Common myeloid progenitor, CD34-positive (primary cell): ENCODE results near the gene E2F6.

Experiments
- CTCF ChIA-PET: fragments of 350-600 bp; sonication (Branson Sonifier 250); formaldehyde crosslinking; loops from one replicate; lab custom pipeline; 2021; ENCODE audit warnings: antibody characterized with exemption; lab: Charles Lee
- POLR2A ChIA-PET: fragments of 350-600 bp; sonication (Branson Sonifier 250); formaldehyde crosslinking; loops from one replicate; lab custom pipeline; 2021; ENCODE audit warnings: antibody characterized with exemption; lab: Charles Lee
- DNase-seq, 3 donors: peaks; one replicate each; pipeline versions ENCODE4 v3.0.0 to v3.0.0-alpha.2; 2013
- H3K27ac ChIP-seq, 2 experiments: 1 replicate in 1 of 2; 2 replicates in 1 of 2; pipeline ENCODE4 v1.7.0; 2013; ENCODE audit warnings: inconsistent platforms in 2 of 2, low read length in 2 of 2, mild to moderate bottlenecking in 2 of 2, low read depth in 1 of 2, moderate library complexity in 1 of 2; ENCODE audit not compliant: severe bottlenecking in 2 of 2, insufficient read depth in 1 of 2, poor library complexity in 1 of 2
- H3K27me3 ChIP-seq, 5 experiments: replicated peaks in 2 of 5; 1 replicate in 3 of 5; 2 replicates in 2 of 5; pipeline versions ENCODE4 v1.6.1 to v1.7.0; 2013; ENCODE audit warnings: low read length in 4 of 5, mild to moderate bottlenecking in 2 of 5, moderate library complexity in 2 of 5, inconsistent platforms in 1 of 5; ENCODE audit not compliant: insufficient read depth in 5 of 5, control insufficient read depth in 4 of 5
- H3K36me3 ChIP-seq, 4 experiments: 1 replicate in 2 of 4; 2 replicates in 2 of 4; pipeline versions ENCODE4 v1.6.1 to v1.7.0; 2013; ENCODE audit warnings: low read length in 3 of 4, control low read depth in 1 of 4, mild to moderate bottlenecking in 1 of 4; ENCODE audit not compliant: control insufficient read depth in 4 of 4, insufficient read depth in 4 of 4
- H3K4me1 ChIP-seq, 4 experiments: 1 replicate in 3 of 4; 2 replicates in 1 of 4; pipeline versions ENCODE4 v1.6.1 to v1.7.1; 2013; ENCODE audit warnings: low read length in 3 of 4, mild to moderate bottlenecking in 3 of 4, control low read depth in 1 of 4, inconsistent platforms in 1 of 4, moderate library complexity in 1 of 4; ENCODE audit not compliant: control insufficient read depth in 4 of 4, insufficient read depth in 4 of 4; ENCODE audit errors: control extremely low read depth in 1 of 4
- H3K4me3 ChIP-seq, 7 experiments: 1 replicate in 4 of 7; 2 replicates in 3 of 7; pipeline versions ENCODE4 v1.5.1 to v1.7.0; 2013; ENCODE audit warnings: mild to moderate bottlenecking in 7 of 7, low read length in 6 of 7, moderate library complexity in 6 of 7, inconsistent platforms in 2 of 7, low read depth in 2 of 7, control low read depth in 1 of 7; ENCODE audit not compliant: insufficient read depth in 4 of 7, control insufficient read depth in 1 of 7; ENCODE audit errors: extremely low read depth in 1 of 7
- H3K9me3 ChIP-seq, 5 experiments: 1 replicate in 4 of 5; 2 replicates in 1 of 5; pipeline versions ENCODE4 v1.6.1 to v1.7.1; 2013; ENCODE audit warnings: low read length in 4 of 5, mild to moderate bottlenecking in 2 of 5, inconsistent platforms in 1 of 5, low read depth in 1 of 5, moderate library complexity in 1 of 5; ENCODE audit not compliant: control insufficient read depth in 4 of 5, insufficient read depth in 2 of 5; ENCODE audit errors: control extremely low read depth in 1 of 5
- WGBS: methylation state at CpG from one replicate; pipeline ENCODE4 v1.1.5; 2013; ENCODE audit not compliant: insufficient coverage; 5-methylcytosine and 5-hydroxymethylcytosine counted together

E2F6 gene

DNA sequence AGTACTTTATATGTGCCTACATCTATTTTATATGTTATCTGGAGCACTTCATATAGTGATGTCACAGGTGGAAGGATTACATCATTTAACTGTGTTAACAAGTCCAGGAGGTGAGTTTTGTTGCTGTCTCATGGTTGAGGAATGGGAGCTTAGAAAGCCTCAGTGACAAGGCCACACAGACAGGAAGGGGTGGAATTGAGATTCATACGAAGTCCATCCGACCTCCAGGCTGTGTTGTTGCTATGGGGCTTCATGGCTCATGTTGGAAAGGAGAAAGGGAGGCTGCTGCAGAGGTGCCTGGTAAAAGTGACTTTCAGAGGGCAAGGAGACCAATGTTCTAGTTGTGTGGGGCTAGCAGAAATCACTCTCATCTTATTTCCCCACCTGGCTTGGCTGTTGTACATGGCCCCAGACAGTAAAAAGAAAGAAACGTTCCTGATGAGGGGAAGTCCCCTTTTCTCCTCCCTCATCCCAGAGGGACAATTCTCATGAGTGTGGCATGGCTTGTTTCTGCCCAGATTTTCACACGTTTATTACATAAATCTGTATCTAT, 36.9 kb upstream of the E2F6 start:
- ChIA-PET CTCF (no interaction called here), POLR2A (no interaction called here)
- Histone ChIP-seq H3K4me3 (no peak overlapping the region), H3K36me3 (no peaks in the 10 kb centered on the region), H3K27me3 (peaks cover 0 to 5% (median 2%) of the 10 kb centered on the region in 5 experiments), H3K9me3 (peaks cover 0 to 15% (median 2%) of the 10 kb centered on the region in 5 experiments), H3K27ac (no peak overlapping the region), H3K4me1 (no peaks in the 10 kb centered on the region)
- WGBS, result 89% methylated on average over 2 of the region's 4 CpGs
- no peak for DNase-seq

DNA sequence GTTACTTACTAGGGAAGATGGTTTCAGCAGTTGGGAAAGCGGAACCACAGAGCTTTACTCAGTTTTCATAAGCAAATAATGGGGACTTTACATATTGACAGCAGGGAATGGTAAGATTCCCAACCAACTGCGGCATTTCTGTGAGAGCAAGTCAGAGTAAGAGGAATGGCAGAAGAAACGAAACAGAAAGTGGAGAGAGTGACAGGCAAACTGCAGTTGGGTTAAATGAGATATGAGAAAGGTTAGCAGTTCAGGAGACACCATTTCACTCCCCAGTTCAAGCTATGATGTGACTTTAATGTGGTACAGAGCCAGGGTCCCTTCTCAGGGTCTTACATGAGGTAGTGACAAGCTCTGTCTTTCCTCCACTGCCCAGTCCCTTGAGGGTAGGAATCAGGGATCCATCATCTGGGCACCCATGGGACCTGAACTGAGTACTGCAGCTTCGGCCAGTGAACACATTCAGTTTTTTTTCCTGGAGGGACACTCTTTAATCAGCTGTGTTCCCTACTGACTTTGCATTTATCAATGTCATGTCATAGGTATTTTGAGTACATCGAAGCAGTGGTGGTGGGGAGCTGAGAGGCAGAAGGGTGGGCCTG, 34.8 kb upstream of the E2F6 start:
- no peak for DNase-seq
- no peak overlapping the region for H3K4me3 ChIP-seq
- no peaks in the 10 kb centered on the region for H3K36me3 ChIP-seq
- H3K27ac ChIP-seq, result no peak overlapping the region
- WGBS, result 85% methylated on average over 5 of the region's 5 CpGs
- peaks cover 1 to 10% (median 4%) of the 10 kb centered on the region in 5 experiments for H3K27me3 ChIP-seq
- H3K9me3 ChIP-seq, result peaks cover 0 to 15% (median 2%) of the 10 kb centered on the region in 5 experiments
- ChIA-PET POLR2A (no interaction called here), CTCF (interaction anchor here (0.9 to 1.5 kb wide), 3 partner anchors 16 to 82 kb away, joined by 3 read pairs; no protein-coding TSS in a partner anchor)
- H3K4me1 ChIP-seq, result no peaks in the 10 kb centered on the region

DNA sequence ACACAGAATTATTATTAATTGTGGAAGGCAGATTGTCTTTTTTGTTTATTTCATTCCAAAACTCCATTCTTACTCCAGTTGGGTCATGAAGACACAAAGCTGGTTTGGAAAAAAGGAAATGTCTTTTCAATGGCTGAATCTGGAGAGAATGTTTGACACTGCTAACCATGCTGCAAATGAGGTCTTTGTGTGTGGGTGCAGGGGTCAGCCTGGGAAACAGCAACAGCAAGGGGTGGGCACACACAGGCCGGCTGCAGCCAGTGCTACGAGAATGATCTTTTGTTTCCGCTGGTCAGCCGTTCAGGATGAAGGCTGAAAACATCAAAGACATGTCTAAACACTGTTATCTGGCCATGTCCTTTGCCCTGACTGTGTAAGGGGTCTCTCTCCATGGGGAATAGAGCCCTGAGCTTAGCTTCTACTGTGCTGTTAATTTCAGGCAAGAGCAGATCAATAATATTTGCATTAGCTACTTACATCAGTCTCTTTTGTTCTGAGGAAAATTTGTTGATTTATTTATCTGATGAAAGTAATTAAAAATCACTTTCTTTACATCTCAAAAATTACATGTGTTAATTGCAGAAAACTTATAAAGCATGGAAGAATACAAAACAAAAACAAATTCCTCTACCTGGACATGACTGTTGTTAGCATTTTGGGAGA, 33.3 kb upstream of the E2F6 start:
- H3K4me1 ChIP-seq, result no peaks in the 10 kb centered on the region
- H3K27ac ChIP-seq, result no peak overlapping the region
- ChIA-PET CTCF (no interaction called here), POLR2A (no interaction called here)
- H3K27me3 ChIP-seq, result peaks cover 3 to 18% (median 7%) of the 10 kb centered on the region in 5 experiments
- no peak for DNase-seq
- peaks cover 0 to 11% (median 2%) of the 10 kb centered on the region in 5 experiments for H3K9me3 ChIP-seq
- no peak overlapping the region for H3K4me3 ChIP-seq
- 93% methylated on average over 3 of the region's 4 CpGs for WGBS
- H3K36me3 ChIP-seq, result no peaks in the 10 kb centered on the region

DNA sequence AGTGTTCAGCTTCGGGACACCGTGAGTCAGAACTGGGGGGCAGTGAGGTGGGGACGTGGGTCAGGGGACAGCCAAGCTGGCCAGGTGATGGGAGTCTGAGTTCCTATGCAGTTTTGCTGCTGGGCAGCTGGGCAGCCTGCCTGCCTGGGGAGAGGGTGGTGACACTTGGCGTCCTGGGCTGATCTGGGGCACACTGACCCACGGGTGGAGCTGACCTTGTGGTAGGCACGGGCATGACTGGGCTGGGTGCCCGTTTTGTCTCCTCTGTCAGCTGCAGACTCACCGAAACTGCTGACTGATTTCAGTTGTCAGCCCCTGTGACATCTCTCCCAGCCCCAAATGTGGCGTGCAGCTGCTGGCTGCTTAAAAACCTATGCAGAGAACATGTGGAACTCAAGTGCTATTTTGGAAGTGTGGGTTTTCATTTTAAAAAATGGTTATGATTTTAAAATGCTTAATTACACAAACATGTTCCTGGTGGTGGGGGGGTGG, 32.6 kb upstream of the E2F6 start:
- no peak overlapping the region for H3K4me3 ChIP-seq
- H3K36me3 ChIP-seq, result no peaks in the 10 kb centered on the region
- ChIA-PET POLR2A (no interaction called here), CTCF (no interaction called here)
- no peak overlapping the region for H3K27ac ChIP-seq
- H3K9me3 ChIP-seq, result peaks cover 0 to 7% (median 2%) of the 10 kb centered on the region in 5 experiments
- H3K27me3 ChIP-seq, result peaks cover 3 to 21% (median 9%) of the 10 kb centered on the region in 5 experiments
- no peaks in the 10 kb centered on the region for H3K4me1 ChIP-seq
- 95% methylated on average over 7 of the region's 9 CpGs for WGBS
- no peak for DNase-seq

DNA sequence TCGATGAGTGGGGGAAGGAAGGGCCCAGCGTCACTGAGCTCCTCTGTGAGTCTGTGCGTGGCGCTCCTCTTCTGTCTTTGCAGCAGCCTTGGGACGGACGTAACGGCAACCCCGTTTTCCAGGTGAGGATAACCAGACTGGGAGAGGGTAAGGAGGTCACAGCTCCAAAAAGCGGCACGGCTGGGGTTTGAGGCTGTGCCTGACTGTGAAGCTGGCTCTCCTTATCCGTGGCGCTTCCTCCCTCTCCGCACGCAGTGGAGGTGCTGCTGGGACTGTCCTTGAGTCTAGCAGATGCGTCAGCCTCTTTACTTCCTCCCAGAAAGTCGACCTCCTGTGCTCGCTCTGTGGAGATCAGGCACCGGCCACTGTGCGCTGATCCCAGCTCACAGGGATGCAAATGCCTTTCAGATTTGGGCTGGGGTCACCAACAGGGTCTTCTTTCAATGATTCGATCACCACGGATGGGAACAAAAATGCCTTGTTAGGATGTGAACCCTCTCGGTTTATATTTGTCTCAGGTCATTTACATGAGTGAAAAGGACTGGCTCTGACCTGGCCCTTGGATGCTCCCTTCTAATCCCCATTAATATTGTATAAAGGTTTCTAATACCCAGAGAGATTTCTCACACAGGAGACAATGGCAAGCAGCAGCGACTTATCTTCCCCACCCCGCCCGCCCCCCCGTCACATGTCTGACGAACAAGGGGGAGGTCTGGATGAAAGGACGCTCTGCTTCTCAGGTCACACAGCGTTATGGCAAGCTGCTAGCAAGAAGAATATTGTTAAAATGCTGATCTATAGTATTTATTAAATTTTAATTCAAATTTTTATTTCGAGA, 30.1 kb upstream of the E2F6 start:
- ChIA-PET POLR2A (no interaction called here), CTCF (interaction anchor here (0.6 to 2.6 kb wide), 2 partner anchors 20 to 87 kb away, joined by 3 to 8 read pairs; no protein-coding TSS in a partner anchor)
- Histone ChIP-seq H3K4me1 (no peaks in the 10 kb centered on the region), H3K9me3 (no peaks in the 10 kb centered on the region), H3K27ac (no peak overlapping the region), H3K27me3 (peaks cover 3 to 38% (median 18%) of the 10 kb centered on the region in 5 experiments), H3K4me3 (no peak overlapping the region), H3K36me3 (no peaks in the 10 kb centered on the region)
- DNase-seq, result no peak
- WGBS, result 44% methylated on average over 18 of the region's 30 CpGs

DNA sequence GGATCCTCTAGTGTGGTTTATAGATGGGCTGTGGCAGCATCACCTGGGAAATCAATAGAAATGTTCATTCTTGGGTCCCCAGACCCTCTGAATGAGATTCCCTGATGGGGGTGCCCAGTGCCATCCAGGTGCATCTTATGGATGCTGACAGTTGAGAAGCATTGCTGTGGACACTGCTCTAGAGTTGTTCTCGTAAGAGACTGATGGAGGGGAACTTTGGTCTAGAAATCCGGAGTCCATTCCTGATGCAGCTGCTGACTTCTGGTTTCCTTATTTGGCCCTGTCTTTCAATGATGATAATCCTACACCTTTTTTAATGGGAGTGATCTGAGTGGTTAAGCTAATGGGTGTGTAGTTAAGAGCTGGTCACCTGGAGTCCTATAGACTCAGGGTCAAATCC, 28.3 kb upstream of the E2F6 start:
- Histone ChIP-seq H3K9me3 (peaks cover 0 to 5% (median 2%) of the 10 kb centered on the region in 5 experiments), H3K4me3 (no peak overlapping the region), H3K36me3 (no peaks in the 10 kb centered on the region), H3K27me3 (peaks cover 3 to 38% (median 18%) of the 10 kb centered on the region in 5 experiments), H3K27ac (no peak overlapping the region), H3K4me1 (no peaks in the 10 kb centered on the region)
- CTCF ChIA-PET, result interaction anchor here (2.6 kb wide), 1 partner anchor 88 kb away, joined by 8 read pairs; no protein-coding TSS in a partner anchor
- POLR2A ChIA-PET, result no interaction called here
- no peak for DNase-seq
- WGBS, result 100% methylated on average over 1 of the region's 2 CpGs
